WTC11 (cell line): ENCODE measurements around the gene ACTMAP. TPM values are rescaled to one million over a fixed set of nuclear protein-coding genes. Genes with fewer than 3 reads are reported as not detected.

Experiments used
- ATAC-seq: fragments of 200-7000 bp; cut with Tn5 transposase; 2 replicates; pipeline ENCODE4 v1.10.0; 2021; ENCODE audit warnings: mild to moderate bottlenecking, moderate library complexity
- Bru-seq: library from RNA; stranded (reverse); fragments of 400-500 nt; gene quantifications from one replicate; lab custom pipeline; 2021; lab: Mats Ljungman, UMichigan
- CTCF ChIA-PET: fragments of 300-600 bp; sonication (Branson Sonifier 250); formaldehyde crosslinking; loops from one replicate; lab custom pipeline; 2021; ENCODE audit warnings: antibody characterized with exemption; lab: Charles Lee
- POLR2A ChIA-PET: fragments of 350-600 bp; sonication (Branson Sonifier 250); formaldehyde crosslinking; loops from one replicate; lab custom pipeline; 2021; ENCODE audit warnings: antibody characterized with exemption; lab: Charles Lee
- DNase-seq: peaks from one replicate; pipeline ENCODE4 v3.0.0; 2021; ENCODE audit warnings: low spot score
- H3K27ac Mint-ChIP-seq: 2 replicates; pipeline ENCODE4 v1.8.0; 2021; ENCODE audit warnings: mixed read lengths
- H3K27me3 Mint-ChIP-seq: 2 replicates; pipeline ENCODE4 v1.8.0; 2021; ENCODE audit warnings: low read depth, mild to moderate bottlenecking, moderate library complexity, mixed read lengths
- H3K36me3 Mint-ChIP-seq: 2 replicates; pipeline ENCODE4 v1.8.0; 2021; ENCODE audit warnings: mixed read lengths
- H3K4me1 Mint-ChIP-seq: 2 replicates; pipeline ENCODE4 v1.8.0; 2022; ENCODE audit warnings: mixed read lengths
- H3K4me3 Mint-ChIP-seq: 2 replicates; pipeline ENCODE4 v1.8.0; 2021; ENCODE audit warnings: mild to moderate bottlenecking, moderate library complexity, mixed read lengths
- H3K9me3 Mint-ChIP-seq: 2 replicates; pipeline ENCODE4 v1.8.0; 2021; ENCODE audit warnings: mixed read lengths
- CREM ChIP-seq: sonication (generic); formaldehyde crosslinking; IDR thresholded peaks from 2 replicates; pipeline ENCODE4 v1.8.1; 2022; ENCODE audit warnings: mild to moderate bottlenecking, missing genetic modification reagents, moderate library complexity
- E2F5 ChIP-seq: sonication (generic); formaldehyde crosslinking; IDR thresholded peaks from 2 replicates; pipeline ENCODE4 v1.8.1; 2022; ENCODE audit warnings: mild to moderate bottlenecking, moderate library complexity, missing genetic modification reagents
- ESRRA ChIP-seq: sonication (generic); formaldehyde crosslinking; IDR thresholded peaks from 2 replicates; pipeline ENCODE4 v1.8.1; 2022; ENCODE audit warnings: mild to moderate bottlenecking, missing genetic modification reagents, borderline replicate concordance
- ETV6 ChIP-seq: sonication (generic); formaldehyde crosslinking; IDR thresholded peaks from 2 replicates; pipeline ENCODE4 v1.8.1; 2022; ENCODE audit warnings: mild to moderate bottlenecking, missing genetic modification reagents
- FOXJ3 ChIP-seq: sonication (generic); formaldehyde crosslinking; IDR thresholded peaks from 2 replicates; pipeline ENCODE4 v1.9.0; 2021; ENCODE audit warnings: missing genetic modification reagents, mild to moderate bottlenecking, borderline replicate concordance
- FOXK1 ChIP-seq: sonication (generic); formaldehyde crosslinking; IDR thresholded peaks from 2 replicates; pipeline ENCODE4 v1.8.0; 2022; ENCODE audit warnings: mild to moderate bottlenecking, moderate library complexity, missing genetic modification reagents
- FOXP1 ChIP-seq: sonication (generic); formaldehyde crosslinking; IDR thresholded peaks from 2 replicates; pipeline ENCODE4 v1.8.0; 2022; ENCODE audit warnings: missing genetic modification reagents, mild to moderate bottlenecking, moderate library complexity, borderline replicate concordance
- GABPB1 ChIP-seq: sonication (generic); formaldehyde crosslinking; IDR thresholded peaks from 2 replicates; pipeline ENCODE4 v1.8.1; 2023; ENCODE audit warnings: mild to moderate bottlenecking, missing genetic modification reagents
- HMGA2 ChIP-seq: fragments of 250-450 bp; sonication (Bioruptor Pico); IDR thresholded peaks from 2 replicates; pipeline ENCODE4 v1.4.0; 2021; ENCODE audit warnings: mild to moderate bottlenecking, moderate library complexity
- MAX ChIP-seq: sonication (generic); formaldehyde crosslinking; IDR thresholded peaks from 2 replicates; pipeline ENCODE4 v1.8.0; 2022; ENCODE audit warnings: mild to moderate bottlenecking, missing genetic modification reagents
- MYBL2 ChIP-seq: sonication (generic); formaldehyde crosslinking; IDR thresholded peaks from 2 replicates; pipeline ENCODE4 v1.8.1; 2023; ENCODE audit warnings: mild to moderate bottlenecking, moderate library complexity, missing genetic modification reagents
- NFYB ChIP-seq: sonication (generic); formaldehyde crosslinking; conservative IDR thresholded peaks from 2 replicates; pipeline ENCODE4 v1.8.0; 2022; ENCODE audit warnings: low read depth, missing genetic modification reagents
- NR3C1 ChIP-seq: sonication (generic); formaldehyde crosslinking; conservative IDR thresholded peaks from 2 replicates; pipeline ENCODE4 v1.8.1; 2023; ENCODE audit warnings: low read depth, mild to moderate bottlenecking, missing genetic modification reagents
- SMAD4 ChIP-seq: sonication (generic); formaldehyde crosslinking; IDR thresholded peaks from 2 replicates; pipeline ENCODE4 v1.8.0; 2022; ENCODE audit warnings: mild to moderate bottlenecking, missing genetic modification reagents
- SP1 ChIP-seq: sonication (generic); formaldehyde crosslinking; conservative IDR thresholded peaks from 2 replicates; pipeline ENCODE4 v1.8.1; 2022; ENCODE audit warnings: missing genetic modification reagents
- TP53 ChIP-seq: sonication (generic); formaldehyde crosslinking; IDR thresholded peaks from 2 replicates; pipeline ENCODE4 v1.8.1; 2023; ENCODE audit warnings: mild to moderate bottlenecking, missing genetic modification reagents
- USF1 ChIP-seq: sonication (generic); formaldehyde crosslinking; IDR thresholded peaks from 2 replicates; pipeline ENCODE4 v1.8.0; 2022; ENCODE audit warnings: mild to moderate bottlenecking, missing genetic modification reagents
- ZBTB21 ChIP-seq: sonication (generic); formaldehyde crosslinking; IDR thresholded peaks from 2 replicates; pipeline ENCODE4 v1.8.1; 2023; ENCODE audit warnings: mild to moderate bottlenecking, missing genetic modification reagents, borderline replicate concordance
- ZNF423 ChIP-seq: fragments of 250-450 bp; sonication (Bioruptor Pico); IDR thresholded peaks from 2 replicates; pipeline ENCODE4 v2.1.2; 2022; ENCODE audit warnings: mild to moderate bottlenecking, moderate library complexity
- long read RNA-seq, 3 experiments: library from RNA in 1 of 3; library from capped mRNA in 1 of 3; library from polyadenylated mRNA in 1 of 3; unstranded in 2 of 3; stranded (forward) in 1 of 3; transcript quantifications; one replicate each; pipeline ENCODE4 v2.0.0, GENCODE V29; 2021
- total RNA-seq: library from RNA; stranded (reverse); gene quantifications from 3 replicates; pipeline ENCODE4 v1.2.3, GENCODE V29; 2021
- TF ChIP-seq, protein P1 (sequence below): sonication (generic); formaldehyde crosslinking; IDR thresholded peaks from 2 replicates; pipeline ENCODE4 v1.8.1; 2023; ENCODE audit warnings: mild to moderate bottlenecking, moderate library complexity, missing genetic modification reagents
- TF ChIP-seq, protein P2 (sequence below): sonication (generic); formaldehyde crosslinking; IDR thresholded peaks from 2 replicates; pipeline ENCODE4 v1.8.1; 2023; ENCODE audit warnings: mild to moderate bottlenecking, missing genetic modification reagents, moderate library complexity
- TF ChIP-seq, protein P3 (sequence below): sonication (generic); formaldehyde crosslinking; conservative IDR thresholded peaks from 2 replicates; pipeline ENCODE4 v1.8.1; 2022; ENCODE audit warnings: mild to moderate bottlenecking, missing genetic modification reagents
- TF ChIP-seq, protein P4 (sequence below): fragments of 250-450 bp; sonication (Bioruptor Pico); IDR thresholded peaks from 2 replicates; pipeline ENCODE4 v1.8.0; 2021; ENCODE audit warnings: mild to moderate bottlenecking
- TF ChIP-seq, protein P5 (sequence below): sonication (generic); formaldehyde crosslinking; IDR thresholded peaks from 2 replicates; pipeline ENCODE4 v1.8.1; 2022; ENCODE audit warnings: low read depth, mild to moderate bottlenecking, moderate library complexity, missing genetic modification reagents, borderline replicate concordance
- TF ChIP-seq, protein P6 (sequence below): sonication (generic); formaldehyde crosslinking; IDR thresholded peaks from 2 replicates; pipeline ENCODE4 v1.8.1; 2023; ENCODE audit warnings: mild to moderate bottlenecking, missing genetic modification reagents, moderate library complexity

ACTMAP gene, protein sequence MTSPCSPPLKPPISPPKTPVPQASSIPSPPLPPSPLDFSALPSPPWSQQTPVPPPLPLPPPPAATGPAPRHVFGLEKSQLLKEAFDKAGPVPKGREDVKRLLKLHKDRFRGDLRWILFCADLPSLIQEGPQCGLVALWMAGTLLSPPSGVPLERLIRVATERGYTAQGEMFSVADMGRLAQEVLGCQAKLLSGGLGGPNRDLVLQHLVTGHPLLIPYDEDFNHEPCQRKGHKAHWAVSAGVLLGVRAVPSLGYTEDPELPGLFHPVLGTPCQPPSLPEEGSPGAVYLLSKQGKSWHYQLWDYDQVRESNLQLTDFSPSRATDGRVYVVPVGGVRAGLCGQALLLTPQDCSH
- 29.6 to 42.4 TPM (median 40.2 TPM) in 3 replicates for total RNA-seq
- percentile 69 among the genes with signal in this experiment for Bru-seq, nascent RNA
- long read RNA-seq, experiment 1, transcript C19orf54-201 (6 exons, 2,753 nt): major isoform, 22 of 114 reads
- long read RNA-seq, experiment 1, partial matches to known transcripts: 30 of 114 reads
- long read RNA-seq, experiment 1, other reads (novel, unspliced or antisense): 61 of 114 reads
- long read RNA-seq, experiment 2, partial matches to known transcripts: 14 of 45 reads
- long read RNA-seq, experiment 2, other reads (novel, unspliced or antisense): 28 of 45 reads
- long read RNA-seq, experiment 3, partial matches to known transcripts: 3 of 11 reads
- long read RNA-seq, experiment 3, other reads (novel, unspliced or antisense): 6 of 11 reads

DNA sequence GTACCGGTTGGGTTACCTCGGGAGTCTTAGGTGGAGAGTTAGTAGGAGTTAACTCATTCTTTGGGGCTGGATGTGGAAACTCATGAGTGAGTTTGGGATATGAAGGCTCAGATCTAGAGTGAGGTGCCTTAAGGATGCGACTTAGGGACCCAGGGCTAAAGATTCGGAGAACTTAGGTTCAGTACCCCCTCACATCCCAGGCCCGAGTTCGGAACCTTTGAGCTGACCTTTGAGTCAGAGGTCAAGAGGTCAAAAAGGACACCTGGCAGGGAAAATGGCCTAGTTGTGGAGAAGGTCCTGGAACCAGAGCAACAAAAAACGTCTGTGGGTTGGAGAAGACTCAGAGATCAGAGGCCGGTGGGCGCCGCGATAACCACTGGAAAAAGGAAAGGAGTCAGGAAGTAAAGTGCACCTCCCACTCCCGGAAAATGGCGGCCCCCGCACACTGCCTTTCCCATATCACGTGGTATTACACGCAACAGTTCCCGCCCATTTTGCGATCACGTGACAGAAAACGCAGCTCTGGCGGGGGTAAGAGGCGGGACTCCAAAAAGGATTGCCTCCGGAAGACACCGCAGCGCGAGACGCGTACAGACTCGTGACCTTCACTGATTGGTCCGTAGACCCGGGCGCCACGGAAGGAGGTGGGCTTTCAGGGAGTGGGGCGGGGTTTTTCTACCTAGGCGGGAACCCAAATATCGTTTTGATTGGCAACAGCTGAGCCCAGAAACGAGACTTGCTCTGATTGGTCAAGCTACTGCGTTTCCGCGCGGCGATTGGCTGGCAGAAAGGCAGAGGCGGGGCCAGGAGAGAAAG lies at the start of gene ACTMAP:
TSS of gene ACTMAP (minus strand) at position 420 of the 816 bp plus-strand sequence. CDS start 674 bp downstream, outside the sequence.
- ChIA-PET CTCF (interaction anchor here (0.5 to 2.5 kb wide), 13 partner anchors 28 to 512 kb away, joined by 3 to 13 read pairs (median 6); partner anchors contain the start of genes COQ8B, EGLN2, ITPKC and RAB4B), POLR2A (interaction anchor here (0.5 to 2.5 kb wide), 11 partner anchors 9 to 512 kb away, joined by 3 to 34 read pairs (median 3); partner anchors contain the start of genes COQ8B, EGLN2, ITPKC and NUMBL)
- H3K4me3 Mint-ChIP-seq: peak within 1 kb of the TSS; percentile 99
- peak; percentile 99 for DNase-seq
- no peaks in the 10 kb centered on the region for H3K9me3 Mint-ChIP-seq
- H3K27me3 Mint-ChIP-seq: no peaks in the 10 kb centered on the region
- peak; percentile 93 for ATAC-seq
- H3K27ac Mint-ChIP-seq: peak within 1 kb of the TSS; percentile 100
- H3K4me1 Mint-ChIP-seq: peaks cover 38% of the 10 kb centered on the region
- peaks cover 30% of the 10 kb centered on the region for H3K36me3 Mint-ChIP-seq
- TF ChIP-seq, protein P1, sequence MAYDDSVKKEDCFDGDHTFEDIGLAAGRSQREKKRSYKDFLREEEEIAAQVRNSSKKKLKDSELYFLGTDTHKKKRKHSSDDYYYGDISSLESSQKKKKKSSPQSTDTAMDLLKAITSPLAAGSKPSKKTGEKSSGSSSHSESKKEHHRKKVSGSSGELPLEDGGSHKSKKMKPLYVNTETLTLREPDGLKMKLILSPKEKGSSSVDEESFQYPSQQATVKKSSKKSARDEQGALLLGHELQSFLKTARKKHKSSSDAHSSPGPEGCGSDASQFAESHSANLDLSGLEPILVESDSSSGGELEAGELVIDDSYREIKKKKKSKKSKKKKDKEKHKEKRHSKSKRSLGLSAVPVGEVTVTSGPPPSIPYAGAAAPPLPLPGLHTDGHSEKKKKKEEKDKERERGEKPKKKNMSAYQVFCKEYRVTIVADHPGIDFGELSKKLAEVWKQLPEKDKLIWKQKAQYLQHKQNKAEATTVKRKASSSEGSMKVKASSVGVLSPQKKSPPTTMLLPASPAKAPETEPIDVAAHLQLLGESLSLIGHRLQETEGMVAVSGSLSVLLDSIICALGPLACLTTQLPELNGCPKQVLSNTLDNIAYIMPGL: no peak
- TF ChIP-seq HMGA2 (no peak), NFYB (CRISPR knock-in tag) (peak; percentile 78), FOXP1 (CRISPR knock-in tag) (0 out of 2 replicates have a peak, but pooled peaks have one; percentile 23), FOXJ3 (no peak), E2F5 (CRISPR knock-in tag) (peak; percentile 89), ZBTB21 (CRISPR knock-in tag) (no peak), ZNF423 (CRISPR knock-in tag) (no peak), CREM (peak; percentile 77; the same call in 1 of the 2 replicates), GABPB1 (CRISPR knock-in tag) (peak; percentile 35; the same call in 1 of the 2 replicates), USF1 (CRISPR knock-in tag) (peak; percentile 98), FOXK1 (CRISPR knock-in tag) (peak; percentile 24), MYBL2 (CRISPR knock-in tag) (peak; percentile 75), TP53 (CRISPR knock-in tag) (no peak), NR3C1 (CRISPR knock-in tag) (no peak), SMAD4 (CRISPR knock-in tag) (no peak), SP1 (CRISPR knock-in tag) (peak; percentile 96), ETV6 (no peak), ESRRA (CRISPR knock-in tag) (peak; percentile 69; the same call in 1 of the 2 replicates), MAX (CRISPR knock-in tag) (peak; percentile 88)
- TF ChIP-seq, protein P2, sequence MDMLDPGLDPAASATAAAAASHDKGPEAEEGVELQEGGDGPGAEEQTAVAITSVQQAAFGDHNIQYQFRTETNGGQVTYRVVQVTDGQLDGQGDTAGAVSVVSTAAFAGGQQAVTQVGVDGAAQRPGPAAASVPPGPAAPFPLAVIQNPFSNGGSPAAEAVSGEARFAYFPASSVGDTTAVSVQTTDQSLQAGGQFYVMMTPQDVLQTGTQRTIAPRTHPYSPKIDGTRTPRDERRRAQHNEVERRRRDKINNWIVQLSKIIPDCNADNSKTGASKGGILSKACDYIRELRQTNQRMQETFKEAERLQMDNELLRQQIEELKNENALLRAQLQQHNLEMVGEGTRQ (CRISPR knock-in tag): peak; percentile 98
- TF ChIP-seq, protein P3, sequence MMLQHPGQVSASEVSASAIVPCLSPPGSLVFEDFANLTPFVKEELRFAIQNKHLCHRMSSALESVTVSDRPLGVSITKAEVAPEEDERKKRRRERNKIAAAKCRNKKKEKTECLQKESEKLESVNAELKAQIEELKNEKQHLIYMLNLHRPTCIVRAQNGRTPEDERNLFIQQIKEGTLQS: no peak
- TF ChIP-seq, protein P4, sequence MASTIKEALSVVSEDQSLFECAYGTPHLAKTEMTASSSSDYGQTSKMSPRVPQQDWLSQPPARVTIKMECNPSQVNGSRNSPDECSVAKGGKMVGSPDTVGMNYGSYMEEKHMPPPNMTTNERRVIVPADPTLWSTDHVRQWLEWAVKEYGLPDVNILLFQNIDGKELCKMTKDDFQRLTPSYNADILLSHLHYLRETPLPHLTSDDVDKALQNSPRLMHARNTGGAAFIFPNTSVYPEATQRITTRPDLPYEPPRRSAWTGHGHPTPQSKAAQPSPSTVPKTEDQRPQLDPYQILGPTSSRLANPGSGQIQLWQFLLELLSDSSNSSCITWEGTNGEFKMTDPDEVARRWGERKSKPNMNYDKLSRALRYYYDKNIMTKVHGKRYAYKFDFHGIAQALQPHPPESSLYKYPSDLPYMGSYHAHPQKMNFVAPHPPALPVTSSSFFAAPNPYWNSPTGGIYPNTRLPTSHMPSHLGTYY (CRISPR knock-in tag): no peak
- TF ChIP-seq, protein P5, sequence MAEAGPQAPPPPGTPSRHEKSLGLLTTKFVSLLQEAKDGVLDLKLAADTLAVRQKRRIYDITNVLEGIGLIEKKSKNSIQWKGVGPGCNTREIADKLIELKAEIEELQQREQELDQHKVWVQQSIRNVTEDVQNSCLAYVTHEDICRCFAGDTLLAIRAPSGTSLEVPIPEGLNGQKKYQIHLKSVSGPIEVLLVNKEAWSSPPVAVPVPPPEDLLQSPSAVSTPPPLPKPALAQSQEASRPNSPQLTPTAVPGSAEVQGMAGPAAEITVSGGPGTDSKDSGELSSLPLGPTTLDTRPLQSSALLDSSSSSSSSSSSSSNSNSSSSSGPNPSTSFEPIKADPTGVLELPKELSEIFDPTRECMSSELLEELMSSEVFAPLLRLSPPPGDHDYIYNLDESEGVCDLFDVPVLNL: peak; percentile 52; the same call in 1 of the 2 replicates
- TF ChIP-seq, protein P6, sequence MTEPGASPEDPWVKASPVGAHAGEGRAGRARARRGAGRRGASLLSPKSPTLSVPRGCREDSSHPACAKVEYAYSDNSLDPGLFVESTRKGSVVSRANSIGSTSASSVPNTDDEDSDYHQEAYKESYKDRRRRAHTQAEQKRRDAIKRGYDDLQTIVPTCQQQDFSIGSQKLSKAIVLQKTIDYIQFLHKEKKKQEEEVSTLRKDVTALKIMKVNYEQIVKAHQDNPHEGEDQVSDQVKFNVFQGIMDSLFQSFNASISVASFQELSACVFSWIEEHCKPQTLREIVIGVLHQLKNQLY (CRISPR knock-in tag): no peak
